Mammary epithelial cell (primary cell): Measurements from ENCODE around the gene PROM2.

Experiments used
- EZH2 ChIP-seq: IDR thresholded peaks from 2 replicates; pipeline ENCODE4 v1.6.1; 2012; ENCODE audit warnings: low read length, inconsistent platforms, borderline replicate concordance
- TF ChIP-seq, protein P1 (sequence below), 2 donors: IDR thresholded peaks in 1 of 2; conservative IDR thresholded peaks in 1 of 2; 2 replicates each; pipeline ENCODE4 v1.5.1; 2011 to 2012; ENCODE audit warnings: inconsistent platforms in 2 of 2, low read length in 2 of 2, mild to moderate bottlenecking in 2 of 2, control low read depth in 1 of 2, low read depth in 1 of 2; ENCODE audit not compliant: insufficient read depth in 1 of 2; ENCODE audit errors: extremely low read depth in 1 of 2

DNA sequence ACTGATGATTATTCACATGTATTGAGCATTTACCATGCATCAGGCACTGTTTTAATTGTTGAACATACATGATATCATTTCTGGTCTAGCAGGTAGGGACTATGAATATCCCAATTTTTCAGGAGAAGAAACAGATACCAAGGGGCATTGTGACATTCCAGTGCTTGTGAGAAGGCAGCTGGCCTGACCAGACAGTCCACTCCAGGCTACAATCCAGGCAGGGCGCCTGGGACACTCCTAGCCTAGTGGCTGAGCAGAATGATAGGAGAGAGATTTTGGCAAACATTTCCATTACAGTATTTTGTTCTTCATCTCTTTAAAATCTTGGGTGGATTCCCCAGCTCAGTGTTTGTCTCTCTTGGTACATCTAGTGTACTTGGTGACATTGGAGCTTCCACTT lies 42.0 kb upstream of the PROM2 start:
- TF ChIP-seq, protein P1, sequence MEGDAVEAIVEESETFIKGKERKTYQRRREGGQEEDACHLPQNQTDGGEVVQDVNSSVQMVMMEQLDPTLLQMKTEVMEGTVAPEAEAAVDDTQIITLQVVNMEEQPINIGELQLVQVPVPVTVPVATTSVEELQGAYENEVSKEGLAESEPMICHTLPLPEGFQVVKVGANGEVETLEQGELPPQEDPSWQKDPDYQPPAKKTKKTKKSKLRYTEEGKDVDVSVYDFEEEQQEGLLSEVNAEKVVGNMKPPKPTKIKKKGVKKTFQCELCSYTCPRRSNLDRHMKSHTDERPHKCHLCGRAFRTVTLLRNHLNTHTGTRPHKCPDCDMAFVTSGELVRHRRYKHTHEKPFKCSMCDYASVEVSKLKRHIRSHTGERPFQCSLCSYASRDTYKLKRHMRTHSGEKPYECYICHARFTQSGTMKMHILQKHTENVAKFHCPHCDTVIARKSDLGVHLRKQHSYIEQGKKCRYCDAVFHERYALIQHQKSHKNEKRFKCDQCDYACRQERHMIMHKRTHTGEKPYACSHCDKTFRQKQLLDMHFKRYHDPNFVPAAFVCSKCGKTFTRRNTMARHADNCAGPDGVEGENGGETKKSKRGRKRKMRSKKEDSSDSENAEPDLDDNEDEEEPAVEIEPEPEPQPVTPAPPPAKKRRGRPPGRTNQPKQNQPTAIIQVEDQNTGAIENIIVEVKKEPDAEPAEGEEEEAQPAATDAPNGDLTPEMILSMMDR (conservative IDR thresholded peaks at IDR 0.05 in 1 of 2, IDR thresholded peaks at IDR 0.05 in 1 of 2; ENCODE audit: extremely low read depth in 1 of 2, insufficient read depth in 1 of 2, low read depth in 1 of 2, low read length in 2 of 2), result no peak
- no peak for TF ChIP-seq EZH2
